ENCODE measurements around the gene TMEM107.

TMEM107 gene

DNA sequence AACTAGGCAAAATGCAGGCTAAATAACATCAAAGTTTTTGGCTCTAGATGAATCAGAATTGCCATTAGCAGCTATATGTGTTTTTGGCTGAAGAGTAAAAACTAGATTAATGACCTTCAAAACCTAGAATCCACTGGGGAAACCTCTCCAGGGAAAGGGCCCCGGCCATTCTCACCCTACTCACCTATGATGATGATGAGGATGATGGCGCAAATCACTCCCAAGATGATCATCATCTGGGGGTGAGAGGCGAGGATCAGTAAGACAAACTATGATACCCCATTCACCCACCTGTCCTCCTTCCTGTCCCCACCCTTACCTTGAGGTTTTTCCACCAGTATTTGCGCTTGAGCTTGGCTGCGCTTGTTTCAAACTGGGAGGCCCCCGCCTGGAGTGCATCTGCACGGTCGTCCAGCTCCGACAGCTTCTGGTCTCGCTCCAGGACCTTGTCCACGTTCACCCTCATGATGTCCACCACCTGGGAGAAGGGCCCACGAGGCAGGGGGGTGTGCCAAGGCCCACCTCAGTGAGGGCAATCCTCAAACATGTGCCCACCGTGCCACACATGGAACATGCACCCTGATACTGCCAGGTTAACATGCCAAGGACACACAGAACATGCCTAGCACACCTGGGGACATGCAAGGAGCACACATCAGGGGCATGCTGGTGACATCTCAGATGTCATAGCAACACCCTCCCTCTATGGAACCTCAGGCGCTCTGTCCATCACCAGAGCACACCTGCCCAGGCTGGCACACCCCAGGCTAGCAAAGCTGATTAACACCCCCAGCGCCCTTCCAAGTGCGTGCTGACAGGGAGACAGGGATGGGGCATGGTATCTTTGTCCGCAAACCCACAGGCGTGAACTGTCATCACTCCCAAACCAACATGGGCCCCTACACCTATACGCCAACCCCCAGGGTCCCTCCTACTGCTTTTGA lies 14.6 kb downstream of the TMEM107 start:
- DNase-seq, result no peak

- DNase-seq, result no peak
These were observed 15.4 kb downstream of the TMEM107 start for GRCh38 chr17:8160741-8161221.

- no peak for DNase-seq
These were observed 16.0 kb downstream of the TMEM107 start for GRCh38 chr17:8160224-8160577.

DNA sequence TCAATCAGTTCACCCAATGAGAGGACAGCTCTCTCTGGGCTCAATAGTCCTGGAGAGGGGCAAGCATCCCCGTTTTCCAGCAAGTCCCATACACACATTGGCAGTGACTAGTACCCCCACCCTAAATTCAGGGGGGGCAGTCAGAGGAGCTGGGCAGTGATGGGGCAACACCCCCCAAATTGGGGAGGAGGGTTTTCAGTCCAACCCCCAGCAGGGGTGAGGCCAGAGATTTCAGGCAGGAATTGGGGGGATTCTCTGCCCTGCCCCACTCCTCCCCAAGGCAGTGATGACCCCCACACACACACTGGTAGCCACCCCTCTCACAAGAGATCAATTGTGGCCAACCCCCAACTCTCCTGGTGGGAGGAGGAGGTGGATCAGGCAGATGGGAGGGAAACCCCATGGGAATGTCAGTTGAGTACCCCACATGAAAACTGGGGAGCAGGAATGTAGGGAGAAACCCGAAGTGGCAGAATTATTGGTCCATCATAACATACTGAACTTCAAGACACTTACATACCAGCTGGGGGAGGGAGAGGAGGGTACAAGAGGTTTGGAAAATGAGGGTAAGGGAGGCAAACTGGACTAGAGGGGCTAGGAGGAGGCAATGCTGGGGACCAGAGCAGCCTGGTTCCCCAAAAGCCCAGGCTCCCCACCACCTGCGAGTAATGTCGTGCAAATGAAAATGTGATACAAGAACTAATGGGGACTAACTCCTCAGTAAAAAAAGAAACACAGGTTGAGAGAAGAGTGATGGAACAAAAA lies 16.5 kb downstream of the TMEM107 start:
- DNase-seq, result no peak

DNA sequence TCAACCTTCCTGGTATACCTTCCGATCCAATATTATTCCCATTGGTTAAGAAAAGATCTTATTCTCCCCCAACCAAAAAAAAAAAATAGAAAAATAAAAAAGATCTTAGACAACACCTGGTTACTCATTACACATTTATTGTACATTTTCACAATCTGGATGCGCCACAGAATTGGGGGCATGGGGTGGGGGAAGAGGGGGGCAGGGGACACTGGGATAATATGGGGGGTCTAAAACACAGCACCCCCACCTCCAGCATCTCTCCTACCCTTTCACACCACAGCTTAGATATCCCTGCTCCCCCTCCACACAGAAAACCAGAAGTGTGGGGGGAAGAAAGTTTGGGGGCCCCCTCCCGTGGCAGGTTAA lies 17.2 kb downstream of the TMEM107 start:
- no peak for DNase-seq

DNA sequence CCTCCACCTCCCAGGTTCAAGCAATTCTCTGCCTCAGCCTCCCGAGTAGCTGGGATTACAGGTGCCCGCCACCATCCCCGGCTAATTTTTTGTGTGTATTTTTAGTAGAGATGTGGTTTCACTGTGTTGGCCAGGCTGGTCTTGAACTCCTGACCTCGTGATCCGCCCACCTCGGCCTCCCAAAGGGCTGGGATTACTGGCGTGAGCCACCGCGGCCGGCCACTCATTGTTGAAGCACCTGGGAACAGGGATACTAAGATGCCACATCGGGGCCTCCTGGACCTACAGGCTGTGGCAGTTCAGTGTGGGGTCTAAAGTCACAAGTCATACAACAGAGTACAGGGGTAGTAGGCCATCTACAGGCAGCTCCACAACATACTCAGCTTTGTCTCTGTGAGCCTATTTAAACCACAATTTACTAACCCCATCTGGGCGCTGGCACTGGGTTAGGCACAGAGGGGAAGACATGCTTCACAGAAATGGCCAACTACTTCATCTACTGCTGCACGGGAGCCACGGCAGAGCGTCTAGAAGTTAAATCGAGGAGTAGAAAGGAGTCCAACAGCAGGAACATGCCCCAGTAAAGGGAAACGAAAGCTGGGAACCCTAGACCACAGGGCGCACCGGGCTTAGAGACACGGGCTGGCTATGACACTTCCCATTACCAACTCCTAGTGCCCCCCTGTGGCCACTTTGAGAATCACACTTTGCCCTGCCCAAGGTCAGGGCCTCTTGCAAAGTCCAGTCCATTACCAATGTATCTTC lies 17.7 kb downstream of the TMEM107 start:
- peak; percentile 79 to 82 for DNase-seq

- peak; percentile 100 for DNase-seq
These were observed 19.8 kb downstream of the TMEM107 start for GRCh38 chr17:8156246-8156992.

DNA sequence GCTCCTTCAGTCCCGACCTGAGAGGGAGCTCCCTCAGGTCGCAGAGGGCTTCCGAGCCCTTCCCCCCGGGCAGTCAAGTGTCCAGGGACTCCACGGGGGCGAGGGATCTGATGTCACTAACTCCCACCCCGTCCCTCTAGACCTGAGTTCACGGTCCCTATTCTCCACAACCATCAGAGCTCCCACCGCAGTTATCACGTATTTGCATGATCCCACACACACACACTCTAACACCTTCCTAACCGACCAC lies 20.3 kb downstream of the TMEM107 start:
- no peak for DNase-seq

- DNase-seq, result no peak
These were observed 20.8 kb downstream of the TMEM107 start for GRCh38 chr17:8155231-8155995.

GRCh38 chr17:8154608-8155155 lies 21.5 kb downstream of the TMEM107 start:
- DNase-seq, result no peak

DNA sequence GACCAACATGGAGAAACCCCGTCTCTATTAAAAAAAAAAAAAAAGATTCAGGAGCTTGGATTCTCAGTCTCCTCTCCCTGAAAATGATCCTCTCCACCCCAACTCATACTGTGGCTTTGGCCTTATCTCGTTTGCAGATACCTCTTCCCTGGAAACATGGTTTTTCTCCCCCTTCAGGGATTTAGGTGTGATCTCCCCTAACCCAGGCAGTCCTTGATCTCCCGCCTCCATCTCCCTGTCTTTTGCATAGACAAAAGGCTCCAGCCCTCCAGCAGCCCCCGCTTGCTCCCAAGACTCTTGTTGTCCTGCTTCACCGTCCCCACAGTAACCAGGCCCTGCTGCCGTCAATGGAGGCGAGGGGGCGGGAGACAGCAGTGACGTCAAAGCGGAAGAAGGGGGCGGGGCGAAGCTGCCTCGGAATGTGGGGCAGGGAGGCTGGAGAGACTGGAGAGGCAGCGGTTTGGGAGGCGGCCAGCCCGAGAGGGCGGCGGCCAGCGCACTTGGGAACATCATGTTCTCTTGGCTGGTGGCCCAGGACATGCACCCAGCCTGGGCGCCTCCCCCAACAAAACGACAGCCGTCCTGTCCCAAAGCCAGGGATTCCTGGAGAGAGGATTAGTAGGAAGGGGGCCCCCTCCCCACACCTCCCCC lies 22.1 kb downstream of the TMEM107 start:
- peak; percentile 93 to 94 for DNase-seq

- peak in 1 of 2 experiments; percentile 38 for DNase-seq
These were observed 22.6 kb downstream of the TMEM107 start for GRCh38 chr17:8153525-8153956.

DNA sequence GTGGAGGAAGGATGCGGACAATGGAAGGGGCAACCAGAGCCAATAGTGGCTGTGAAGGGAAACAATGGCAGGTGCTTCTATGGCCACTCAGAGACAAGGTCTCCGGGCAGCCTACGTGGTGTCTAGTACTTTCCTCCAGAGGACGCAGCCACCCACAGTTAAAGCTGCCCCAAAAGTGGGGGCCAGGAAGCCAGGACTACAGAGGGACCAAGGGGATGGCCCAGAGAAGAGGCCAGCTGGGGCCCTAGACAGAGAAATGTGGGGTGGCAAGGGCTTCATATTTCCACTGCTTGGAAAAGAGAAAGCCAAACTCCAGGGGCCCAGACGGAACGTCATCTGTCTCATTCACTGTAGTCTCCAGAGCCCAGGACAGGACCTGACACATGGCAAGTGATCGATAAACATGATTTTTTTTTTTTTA lies 23.1 kb downstream of the TMEM107 start:
- no peak for DNase-seq

DNA sequence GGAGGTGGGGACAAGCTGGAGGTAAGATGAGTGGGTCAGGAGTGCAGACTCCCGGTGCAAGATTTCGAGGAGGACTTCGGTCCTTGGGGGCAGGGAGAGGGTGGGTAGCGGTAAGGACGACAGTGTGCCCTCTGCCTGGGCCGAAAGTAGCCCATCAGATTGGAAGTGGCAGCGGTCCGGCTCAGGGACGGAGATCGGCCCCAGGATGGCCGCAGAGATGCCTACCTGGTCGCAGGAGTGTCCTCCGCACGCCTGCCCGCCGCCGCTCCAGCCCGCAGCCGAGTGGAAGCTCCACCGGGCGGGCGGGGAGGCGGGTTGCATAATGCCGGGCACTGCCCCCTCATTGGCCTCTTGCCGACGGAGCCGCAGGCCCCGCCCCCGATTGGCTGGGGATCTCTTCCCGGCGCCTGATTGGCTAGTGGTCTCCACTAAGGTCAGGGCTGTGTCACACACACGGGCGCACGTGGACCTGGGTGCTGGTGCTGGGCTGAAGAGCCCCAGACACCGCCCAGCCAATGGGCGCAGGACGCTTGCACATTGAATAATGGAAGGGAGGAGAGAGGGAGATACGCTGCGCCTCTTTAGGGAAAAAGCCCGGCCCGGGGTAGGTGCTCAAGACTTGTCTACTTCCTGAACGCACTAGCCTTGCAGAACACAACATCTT lies 23.9 kb downstream of the TMEM107 start, which contains the start of gene PER1:
Gene PER1, minus strand, starts transcription at position 293 of the 664 bp plus-strand sequence. CDS start 1,698 bp downstream, outside the sequence.
- peak; percentile 99 for DNase-seq

- peak in 1 of 2 experiments; percentile 34 for DNase-seq
These were observed 24.5 kb downstream of the TMEM107 start for GRCh38 chr17:8151641-8152111.

GRCh38 chr17:8151120-8151640 lies 25.0 kb downstream of the TMEM107 start:
- peak; percentile 85 to 90 for DNase-seq

DNA sequence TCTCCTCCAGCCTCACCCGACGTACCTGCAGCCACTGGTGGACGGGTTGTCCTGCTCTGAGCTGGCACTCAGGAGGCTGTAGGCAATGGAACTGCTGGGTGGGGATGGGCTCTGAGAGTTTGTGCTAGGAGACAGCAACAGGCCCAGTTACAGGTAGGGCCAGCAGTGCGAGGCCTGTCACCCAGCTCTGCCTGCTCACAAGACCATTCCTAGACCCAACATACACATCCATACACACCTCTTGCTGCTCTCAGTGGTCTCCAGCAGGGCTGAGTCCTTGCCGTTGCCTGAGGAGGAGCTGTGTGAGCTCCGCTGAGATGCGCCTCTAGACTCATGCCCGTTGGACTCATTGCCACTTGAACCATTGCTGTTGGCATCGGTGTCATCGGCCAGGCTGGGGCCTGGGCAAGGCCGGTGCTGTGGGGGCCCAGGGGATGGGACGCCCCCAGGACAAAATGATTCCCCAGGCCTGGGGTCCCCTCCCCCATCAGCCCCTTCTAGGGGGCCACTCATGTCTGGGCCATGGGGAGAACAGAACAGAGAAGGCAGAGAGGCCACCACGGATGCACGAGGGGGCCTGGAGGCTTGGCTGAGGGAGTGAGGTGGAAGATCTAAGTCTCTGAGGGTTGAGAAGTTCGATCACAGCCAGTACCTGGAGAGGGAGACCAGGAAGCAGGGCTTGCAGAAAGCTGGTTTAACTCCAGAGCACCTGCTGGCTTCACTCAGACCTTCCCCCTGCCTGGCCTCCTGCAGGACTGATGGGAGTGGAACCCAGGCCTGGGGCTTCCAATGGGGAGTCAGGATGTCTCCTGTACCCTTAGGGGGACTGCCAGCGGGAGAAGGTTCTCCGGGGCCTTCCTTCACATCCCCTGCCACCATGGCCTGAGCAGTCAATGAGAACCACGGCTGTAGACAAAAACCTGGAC lies 25.7 kb downstream of the TMEM107 start:
- DNase-seq, result no peak

DNA sequence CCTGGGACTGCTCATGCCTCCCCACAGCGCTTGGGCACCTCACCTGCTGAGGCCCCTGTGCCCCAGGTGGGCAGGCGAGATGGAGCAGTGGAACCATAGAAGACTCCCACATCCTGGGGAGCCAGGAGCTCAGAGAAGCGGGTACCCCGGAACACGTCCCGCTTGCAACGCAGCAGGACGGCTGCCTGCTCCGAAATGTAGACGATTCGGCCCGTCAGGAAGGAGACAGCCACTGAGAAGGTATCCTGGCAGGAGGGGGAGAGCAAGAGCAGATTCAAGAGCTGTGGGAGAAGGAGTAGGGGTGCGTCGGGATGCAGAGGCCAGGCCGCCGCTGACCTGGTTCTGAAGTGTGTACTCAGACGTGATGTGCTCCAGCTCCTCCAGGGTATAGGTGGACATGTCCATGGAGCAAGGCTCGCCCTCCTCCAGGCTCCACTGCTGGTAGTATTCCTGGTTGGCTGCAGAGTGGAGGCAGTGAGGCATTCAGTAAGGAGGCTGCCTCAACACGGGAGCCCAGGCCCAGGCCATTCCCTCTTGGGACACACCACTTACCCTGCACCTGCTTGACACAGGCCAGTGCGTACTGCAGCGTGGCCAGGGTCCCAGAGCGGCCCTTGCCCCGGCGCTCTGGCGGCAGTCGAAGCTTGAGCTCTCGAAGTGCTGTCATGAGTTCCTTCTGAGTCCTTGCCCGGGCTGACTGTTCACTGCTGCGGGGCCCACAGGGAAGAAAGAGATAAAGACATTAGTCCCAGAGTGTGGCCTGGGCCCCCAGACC lies 26.6 kb downstream of the TMEM107 start:
- DNase-seq, result no peak

Measured in SHP77 (cell line).